ENCODE data around the gene ZMYND19. TPM values are rescaled to one million over a fixed set of nuclear protein-coding genes. Genes with fewer than 3 reads are reported as not detected.
A peak's percentile ranks its signal among the peaks of the same experiment; 100 is the strongest.
"Not testable (repeated sequence)": the region's sequence is repeated elsewhere in the genome, so short reads cannot be mapped to it uniquely, and the experiment has no call there.

Gene ZMYND19
- total RNA-seq, 2 donors from 2014 or later = 6.6 to 8.8 TPM

DNA sequence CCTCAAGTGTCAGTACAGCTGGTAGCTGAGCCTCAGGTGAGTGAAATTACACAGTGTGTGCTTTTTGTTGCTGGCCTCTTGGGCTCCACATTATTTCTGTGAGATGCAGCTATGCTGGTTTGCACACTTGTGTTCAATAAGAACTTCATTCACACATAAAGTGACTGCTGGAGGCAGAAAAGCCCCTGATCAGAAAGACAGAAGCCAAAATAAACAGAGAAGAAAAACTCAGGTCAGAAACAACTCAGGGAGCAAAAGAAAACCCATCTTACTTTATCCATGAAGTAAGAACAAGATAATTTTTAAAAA lies 55.2 kb downstream of the ZMYND19 start:
- TF ChIP-seq, protein P1, sequence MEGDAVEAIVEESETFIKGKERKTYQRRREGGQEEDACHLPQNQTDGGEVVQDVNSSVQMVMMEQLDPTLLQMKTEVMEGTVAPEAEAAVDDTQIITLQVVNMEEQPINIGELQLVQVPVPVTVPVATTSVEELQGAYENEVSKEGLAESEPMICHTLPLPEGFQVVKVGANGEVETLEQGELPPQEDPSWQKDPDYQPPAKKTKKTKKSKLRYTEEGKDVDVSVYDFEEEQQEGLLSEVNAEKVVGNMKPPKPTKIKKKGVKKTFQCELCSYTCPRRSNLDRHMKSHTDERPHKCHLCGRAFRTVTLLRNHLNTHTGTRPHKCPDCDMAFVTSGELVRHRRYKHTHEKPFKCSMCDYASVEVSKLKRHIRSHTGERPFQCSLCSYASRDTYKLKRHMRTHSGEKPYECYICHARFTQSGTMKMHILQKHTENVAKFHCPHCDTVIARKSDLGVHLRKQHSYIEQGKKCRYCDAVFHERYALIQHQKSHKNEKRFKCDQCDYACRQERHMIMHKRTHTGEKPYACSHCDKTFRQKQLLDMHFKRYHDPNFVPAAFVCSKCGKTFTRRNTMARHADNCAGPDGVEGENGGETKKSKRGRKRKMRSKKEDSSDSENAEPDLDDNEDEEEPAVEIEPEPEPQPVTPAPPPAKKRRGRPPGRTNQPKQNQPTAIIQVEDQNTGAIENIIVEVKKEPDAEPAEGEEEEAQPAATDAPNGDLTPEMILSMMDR (IDR thresholded peaks at IDR 0.05) = no peak
- no peak for TF ChIP-seq POLR2A (IDR thresholded peaks at IDR 0.05)
- intact Hi-C loops (cut with DNase I) = no loop called here
- no peak for DNase-seq
- Histone ChIP-seq H3K27me3 (no peaks in the 10 kb centered on the region), H3K9me3 (no peaks in the 10 kb centered on the region), H3K27ac (peak overlapping the region in 3 of 4 donors; percentile 22 to 65 (median 43)), H3K4me3 (no peak overlapping the region), H3K4me1 (peaks cover 13% of the 10 kb centered on the region), H3K36me3 (replicated peaks in 1 of 2; ENCODE audit: insufficient read depth in 1 of 2, low read depth in 2 of 2) (no peaks in the 10 kb centered on the region)
- ATAC-seq = no peak

DNA sequence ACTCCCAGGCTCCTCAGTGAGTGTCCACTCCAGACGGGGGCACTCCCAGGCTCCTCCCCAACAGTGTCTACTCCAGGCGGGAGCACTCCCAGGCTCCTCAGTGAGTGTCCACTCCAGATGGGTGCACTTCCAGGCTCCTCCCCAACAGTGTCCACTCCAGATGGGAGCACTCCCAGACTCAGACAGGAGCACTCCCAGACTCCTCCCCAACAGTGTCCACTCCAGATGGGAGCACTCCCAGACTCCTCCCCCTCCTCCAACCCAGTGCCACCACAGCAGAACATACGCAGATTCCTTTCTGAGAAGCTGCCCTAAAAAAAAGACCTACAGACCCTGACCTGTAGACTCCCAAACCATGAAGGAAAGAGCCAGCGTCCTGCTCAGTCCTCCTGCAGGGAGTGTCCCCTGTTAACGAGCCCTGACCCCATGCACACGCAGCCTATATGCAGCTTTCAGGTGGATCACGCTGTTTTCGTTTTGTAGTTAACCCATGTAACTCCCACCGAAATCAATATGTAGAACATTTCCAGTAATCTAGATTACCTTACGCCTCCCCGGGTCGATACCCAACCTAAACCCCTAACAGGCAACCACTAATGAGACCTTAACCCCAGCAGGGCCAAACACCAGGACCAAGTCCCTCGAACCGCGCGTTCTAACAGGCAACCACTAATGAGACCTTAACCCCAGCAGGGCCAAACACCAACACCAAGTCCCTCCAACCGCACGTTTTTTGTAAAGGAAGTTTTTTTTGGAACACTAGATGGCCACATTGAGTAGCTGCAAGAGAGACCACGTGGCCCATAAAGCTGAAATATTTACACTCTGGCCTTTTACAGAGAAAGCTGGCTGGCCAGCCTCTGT lies 55.8 kb downstream of the ZMYND19 start:
- H3K27ac ChIP-seq = peak overlapping the region in 3 of 4 donors; percentile 22 to 65 (median 43)
- H3K9me3 ChIP-seq = no peaks in the 10 kb centered on the region
- ATAC-seq (peak; percentile 95), DNase-seq (peak; percentile 61 to 81 (median 76))
- peaks cover 13% of the 10 kb centered on the region for H3K4me1 ChIP-seq
- no peaks in the 10 kb centered on the region for H3K27me3 ChIP-seq
- intact Hi-C loops (cut with DNase I) = no loop called here
- H3K36me3 ChIP-seq (replicated peaks in 1 of 2; ENCODE audit: insufficient read depth in 1 of 2, low read depth in 2 of 2) = no peaks in the 10 kb centered on the region
- H3K4me3 ChIP-seq = no peak overlapping the region
- 14 to 20% methylated on average over 18 to 19 of the region's 19 CpGs for WGBS, 2 donors
- TF ChIP-seq, protein P1 (IDR thresholded peaks at IDR 0.05) = peak; percentile 53 to 88 (median 80)
- no peak for TF ChIP-seq POLR2A (IDR thresholded peaks at IDR 0.05)

DNA sequence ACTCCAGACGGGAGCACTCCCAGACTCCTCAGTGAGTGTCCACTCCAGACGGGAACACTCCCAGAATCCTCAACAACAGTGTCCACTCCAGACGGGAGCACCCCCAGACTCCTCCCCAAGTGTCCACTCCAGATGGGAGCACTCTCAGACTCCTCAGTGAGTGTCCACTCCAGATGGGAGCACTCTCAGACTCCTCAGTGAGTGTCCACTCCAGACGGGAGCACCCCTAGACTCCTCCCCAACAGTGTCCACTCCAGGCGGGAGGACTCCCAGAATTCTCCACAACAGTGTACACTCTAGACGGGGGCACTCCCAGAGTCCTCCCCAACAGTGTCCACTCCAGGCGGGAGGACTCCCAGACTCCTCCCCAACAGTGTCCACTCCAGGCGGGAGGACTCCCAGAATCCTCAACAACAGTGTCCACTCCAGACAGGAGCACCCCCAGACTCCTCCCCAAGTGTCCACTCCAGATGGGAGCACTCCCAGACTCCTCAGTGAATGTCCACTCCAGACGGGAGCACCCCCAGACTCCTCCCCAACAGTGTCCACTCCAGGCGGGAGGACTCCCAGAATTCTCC lies 57.3 kb downstream of the ZMYND19 start:
- H3K4me1 ChIP-seq = peaks cover 13% of the 10 kb centered on the region
- H3K4me3 ChIP-seq; H3K27ac ChIP-seq; H3K27me3 ChIP-seq; H3K9me3 ChIP-seq; intact Hi-C loops (cut with DNase I); ATAC-seq; DNase-seq; H3K36me3 ChIP-seq (replicated peaks in 1 of 2; ENCODE audit: insufficient read depth in 1 of 2, low read depth in 2 of 2): not testable (repeated sequence)
- WGBS, 2 donors = 78 to 95% methylated on average over 4 to 10 of the region's 10 CpGs

Small RNAs within 50 kb of the gene (small RNA-seq; reads per million reads assigned to genes)
- not detected for gene RF00017

Other genes with a start within 250 kb of the ZMYND19 start
- gene EXD3, start 167.3 kb downstream of the ZMYND19 start, total RNA-seq = 10 to 100 TPM; 23.3 to 34.9 TPM
- gene NOXA1, start 167.1 kb downstream of the ZMYND19 start, total RNA-seq = 10 to 100 TPM in 1 of 2 donors, 1 to 10 TPM in 1; 7.3 to 12.9 TPM
- 1 to 10 TPM; 2.0 to 2.3 TPM for gene ENTPD8, start 149.2 kb downstream of the ZMYND19 start, total RNA-seq
- 10 to 100 TPM; 65.4 to 65.9 TPM for gene NSMF, start 131.2 kb downstream of the ZMYND19 start, total RNA-seq
- 10 to 100 TPM; 16.1 to 27.7 TPM for gene PNPLA7, start 40.1 kb downstream of the ZMYND19 start, total RNA-seq
- 10 to 100 TPM; 32.9 to 37.2 TPM for gene MRPL41, start 38.6 kb downstream of the ZMYND19 start, total RNA-seq
- 10 to 100 TPM; 44.4 to 46.5 TPM for gene DPH7, start 11.6 kb downstream of the ZMYND19 start, total RNA-seq
- 10 to 100 TPM; 78.1 to 93.6 TPM for gene ARRDC1, start 15.2 kb upstream of the ZMYND19 start, total RNA-seq
- 10 to 100 TPM; 41.0 to 65.9 TPM for gene EHMT1, start 28.5 kb upstream of the ZMYND19 start, total RNA-seq